KMS-11 (cell line): ENCODE measurements around the gene GDF7.

ENCODE experiments used
- H2AFZ ChIP-seq: fragments of 200-600 bp; sonication (generic); 2 replicates; pipeline ENCODE4 v1.6.1; 2016; ENCODE audit warnings: antibody characterized with exemption, mixed run types, low read depth
- H3K27ac ChIP-seq: fragments of 200-600 bp; sonication (generic); 2 replicates; pipeline ENCODE4 v1.6.1; 2016; ENCODE audit warnings: mild to moderate bottlenecking, mixed run types
- H3K27me3 ChIP-seq: fragments of 200-600 bp; sonication (generic); 2 replicates; pipeline ENCODE4 v1.6.1; 2017; ENCODE audit warnings: mild to moderate bottlenecking, low read depth, mixed run types, moderate library complexity; ENCODE audit not compliant: insufficient read depth
- H3K36me3 ChIP-seq: fragments of 200-600 bp; sonication (generic); 2 replicates; pipeline ENCODE4 v1.6.1; 2017; ENCODE audit warnings: mild to moderate bottlenecking, mixed run types; ENCODE audit not compliant: insufficient read depth
- H3K4me1 ChIP-seq: fragments of 200-600 bp; sonication (generic); 2 replicates; pipeline ENCODE4 v1.6.1; 2016; ENCODE audit warnings: mild to moderate bottlenecking, low read depth, mixed run types; ENCODE audit not compliant: poor library complexity, severe bottlenecking
- H3K4me2 ChIP-seq: fragments of 200-600 bp; sonication (generic); 2 replicates; pipeline ENCODE4 v1.7.0; 2016; ENCODE audit warnings: mild to moderate bottlenecking, mixed run types
- H3K4me3 ChIP-seq: fragments of 200-600 bp; sonication (generic); IDR thresholded peaks from 2 replicates; pipeline ENCODE4 v1.6.1; 2017; ENCODE audit warnings: low read depth, low read length, mixed read lengths; ENCODE audit not compliant: insufficient read depth
- H3K79me2 ChIP-seq: fragments of 200-600 bp; sonication (generic); 2 replicates; pipeline ENCODE4 v1.6.1; 2016; ENCODE audit warnings: low read depth, mixed run types; ENCODE audit not compliant: insufficient read depth
- H3K9ac ChIP-seq: fragments of 200-600 bp; sonication (generic); 2 replicates; pipeline ENCODE4 v1.6.1; 2016; ENCODE audit warnings: mild to moderate bottlenecking, mixed run types
- H4K20me1 ChIP-seq: fragments of 200-600 bp; sonication (generic); 2 replicates; pipeline ENCODE4 v1.6.1; 2016; ENCODE audit warnings: mild to moderate bottlenecking, mixed run types; ENCODE audit not compliant: insufficient read depth
- TF ChIP-seq, protein P1 (sequence below): fragments of 200-600 bp; sonication (generic); conservative IDR thresholded peaks from 2 replicates; pipeline ENCODE4 v1.6.1; 2017; ENCODE audit warnings: low read depth, mild to moderate bottlenecking, antibody characterized with exemption, low read length, moderate library complexity, mixed read lengths

The GDF7 gene

DNA sequence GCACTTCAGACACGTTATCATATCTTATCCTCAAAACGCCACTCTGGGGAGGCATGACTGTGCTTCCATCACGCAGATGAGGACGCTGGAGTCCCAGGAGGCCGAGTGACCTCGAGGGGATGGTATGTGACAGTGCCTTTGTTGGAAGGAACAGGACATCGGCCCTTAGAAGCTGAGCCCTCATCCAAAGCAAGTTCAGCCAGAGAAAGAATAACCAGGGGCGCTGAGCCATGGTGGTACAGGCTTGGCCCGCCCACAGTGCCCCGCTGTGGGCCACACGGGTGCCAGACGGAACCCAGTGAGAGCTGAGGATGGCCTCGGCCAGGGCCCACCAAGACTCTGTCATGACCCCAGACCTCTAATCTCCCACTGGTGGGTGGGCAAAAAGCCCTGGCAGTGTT, 47.3 kb upstream of the GDF7 start:
- H3K9ac ChIP-seq: no peak overlapping the region
- H3K36me3 ChIP-seq: no peaks in the 10 kb centered on the region
- no peak overlapping the region for H3K4me3 ChIP-seq
- H3K27me3 ChIP-seq: no peaks in the 10 kb centered on the region
- H3K79me2 ChIP-seq: no peaks in the 10 kb centered on the region
- H3K27ac ChIP-seq: no peak overlapping the region
- TF ChIP-seq, protein P1, sequence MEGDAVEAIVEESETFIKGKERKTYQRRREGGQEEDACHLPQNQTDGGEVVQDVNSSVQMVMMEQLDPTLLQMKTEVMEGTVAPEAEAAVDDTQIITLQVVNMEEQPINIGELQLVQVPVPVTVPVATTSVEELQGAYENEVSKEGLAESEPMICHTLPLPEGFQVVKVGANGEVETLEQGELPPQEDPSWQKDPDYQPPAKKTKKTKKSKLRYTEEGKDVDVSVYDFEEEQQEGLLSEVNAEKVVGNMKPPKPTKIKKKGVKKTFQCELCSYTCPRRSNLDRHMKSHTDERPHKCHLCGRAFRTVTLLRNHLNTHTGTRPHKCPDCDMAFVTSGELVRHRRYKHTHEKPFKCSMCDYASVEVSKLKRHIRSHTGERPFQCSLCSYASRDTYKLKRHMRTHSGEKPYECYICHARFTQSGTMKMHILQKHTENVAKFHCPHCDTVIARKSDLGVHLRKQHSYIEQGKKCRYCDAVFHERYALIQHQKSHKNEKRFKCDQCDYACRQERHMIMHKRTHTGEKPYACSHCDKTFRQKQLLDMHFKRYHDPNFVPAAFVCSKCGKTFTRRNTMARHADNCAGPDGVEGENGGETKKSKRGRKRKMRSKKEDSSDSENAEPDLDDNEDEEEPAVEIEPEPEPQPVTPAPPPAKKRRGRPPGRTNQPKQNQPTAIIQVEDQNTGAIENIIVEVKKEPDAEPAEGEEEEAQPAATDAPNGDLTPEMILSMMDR: no peak
- H3K4me2 ChIP-seq: no peak overlapping the region
- no peaks in the 10 kb centered on the region for H4K20me1 ChIP-seq
- no peak overlapping the region for H2AFZ ChIP-seq
- peaks cover 4% of the 10 kb centered on the region for H3K4me1 ChIP-seq

DNA sequence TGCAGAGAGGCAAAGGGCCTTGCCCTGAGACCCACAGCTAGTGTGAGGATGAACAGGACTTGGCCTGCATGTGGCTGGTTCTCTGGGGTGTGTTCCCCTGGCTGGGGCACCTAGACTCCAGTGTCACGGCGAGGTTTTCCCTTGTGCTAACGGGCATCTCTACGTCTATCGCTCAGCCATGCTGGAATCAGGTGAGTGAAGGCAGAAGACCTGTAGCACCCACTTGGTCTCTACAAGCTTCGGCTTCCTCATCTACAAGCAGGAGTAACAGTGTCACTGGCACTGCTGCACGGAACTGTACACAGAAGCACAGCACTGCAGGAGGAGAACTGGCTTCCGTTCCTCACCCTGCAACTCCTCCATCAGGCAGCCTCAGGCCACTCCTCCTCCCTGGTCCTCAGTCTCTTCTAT, 46.7 kb upstream of the GDF7 start:
- Histone ChIP-seq H3K4me2 (no peak overlapping the region), H3K4me3 (no peak overlapping the region), H4K20me1 (no peaks in the 10 kb centered on the region), H3K27me3 (no peaks in the 10 kb centered on the region), H3K4me1 (no peaks in the 10 kb centered on the region), H2AFZ (no peak overlapping the region), H3K9ac (no peak overlapping the region), H3K27ac (no peak overlapping the region), H3K79me2 (no peaks in the 10 kb centered on the region), H3K36me3 (no peaks in the 10 kb centered on the region)
- TF ChIP-seq, protein P1: no peak

DNA sequence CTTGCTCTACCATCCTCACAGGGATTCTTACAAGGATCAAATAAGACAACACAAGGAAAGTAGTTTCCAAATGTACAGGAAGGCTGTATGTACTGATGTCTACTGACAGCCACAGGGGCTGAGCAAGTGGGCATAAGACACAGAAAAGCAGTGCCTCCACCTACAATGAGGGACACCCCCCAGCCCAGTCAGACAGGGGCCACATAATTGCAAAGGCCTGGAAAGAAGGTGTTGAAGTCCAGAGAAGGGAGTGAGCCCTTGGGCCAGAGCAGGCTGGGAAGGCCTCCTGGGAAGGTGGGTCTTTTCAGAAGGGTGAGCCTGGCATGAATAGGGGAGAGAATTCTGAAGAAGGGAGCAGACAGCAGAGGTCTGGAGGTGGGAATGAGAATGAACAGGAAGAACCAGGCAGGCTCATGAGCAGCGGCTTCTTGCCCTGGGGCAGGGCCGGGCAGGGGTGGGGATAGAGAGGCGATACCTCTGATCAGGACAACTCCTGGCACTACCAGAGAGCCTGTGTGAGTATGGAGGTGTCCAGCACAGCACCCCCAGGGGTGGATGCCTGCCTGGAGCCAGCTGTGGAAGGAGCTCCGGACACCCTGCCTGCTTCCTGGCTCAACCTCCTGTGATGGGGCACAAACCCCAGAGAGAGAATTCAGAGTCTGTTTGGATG, 46.1 kb upstream of the GDF7 start:
- no peak overlapping the region for H3K27ac ChIP-seq
- no peaks in the 10 kb centered on the region for H3K4me1 ChIP-seq
- no peak overlapping the region for H3K4me2 ChIP-seq
- H3K79me2 ChIP-seq: no peaks in the 10 kb centered on the region
- TF ChIP-seq, protein P1: no peak
- H3K36me3 ChIP-seq: no peaks in the 10 kb centered on the region
- no peak overlapping the region for H2AFZ ChIP-seq
- no peaks in the 10 kb centered on the region for H4K20me1 ChIP-seq
- H3K27me3 ChIP-seq: no peaks in the 10 kb centered on the region
- no peak overlapping the region for H3K9ac ChIP-seq
- no peak overlapping the region for H3K4me3 ChIP-seq

DNA sequence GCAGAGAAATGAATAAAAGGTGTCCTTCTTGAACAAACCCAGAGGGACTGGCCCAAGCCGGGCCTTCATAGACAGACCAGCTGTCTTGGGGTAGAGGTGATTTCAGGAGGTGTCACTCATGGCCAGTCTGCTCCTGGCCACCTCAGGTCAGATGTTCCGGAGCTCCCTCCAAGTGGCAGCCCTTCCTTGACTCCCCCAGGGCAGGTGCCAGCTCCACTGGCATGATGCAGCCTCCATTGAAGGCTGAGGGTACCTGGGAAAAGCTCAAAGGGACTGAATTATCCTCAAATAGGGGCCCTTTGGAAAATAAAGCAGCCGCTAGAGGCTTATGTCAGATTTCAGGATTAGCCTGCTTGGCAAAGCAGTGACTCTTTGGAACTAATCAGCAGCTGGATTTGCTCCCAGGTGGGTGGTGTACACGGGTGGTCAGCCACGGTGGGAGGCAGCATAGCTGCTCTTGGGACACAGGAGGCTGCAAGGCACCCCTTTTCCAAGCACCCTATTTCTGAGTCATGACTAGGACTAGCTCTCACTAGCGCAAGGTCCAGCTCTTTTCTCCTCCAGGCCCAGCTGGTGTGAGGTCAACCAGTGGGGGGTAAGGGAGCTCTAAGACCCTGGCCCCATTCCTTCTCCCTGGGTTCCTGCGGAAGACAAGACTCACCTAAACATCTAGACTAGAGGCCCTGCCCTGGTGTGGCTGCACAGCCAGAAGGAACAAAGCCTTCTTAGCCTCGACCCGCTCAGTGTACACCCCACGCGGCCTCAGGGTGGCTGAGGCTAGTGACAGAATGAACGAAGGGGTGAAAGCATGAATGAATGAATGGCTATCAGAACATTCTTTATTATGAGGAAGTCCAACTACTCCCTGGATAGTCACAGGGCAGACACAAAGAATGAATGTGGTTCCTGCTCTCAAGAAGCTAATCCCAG, 45.3 kb upstream of the GDF7 start:
- no peak overlapping the region for H3K27ac ChIP-seq
- H4K20me1 ChIP-seq: no peaks in the 10 kb centered on the region
- H3K4me1 ChIP-seq: no peaks in the 10 kb centered on the region
- H3K4me2 ChIP-seq: no peak overlapping the region
- H2AFZ ChIP-seq: no peak overlapping the region
- no peak overlapping the region for H3K9ac ChIP-seq
- H3K79me2 ChIP-seq: no peaks in the 10 kb centered on the region
- no peaks in the 10 kb centered on the region for H3K36me3 ChIP-seq
- H3K4me3 ChIP-seq: no peak overlapping the region
- TF ChIP-seq, protein P1: no peak
- no peaks in the 10 kb centered on the region for H3K27me3 ChIP-seq
